GM23338 (cell line): Measurements from ENCODE around the gene SEMA4D.

Experiments used
- CREB1 ChIP-seq: fragments of 250-450 bp; sonication (Bioruptor Pico); IDR thresholded peaks from 2 replicates; pipeline ENCODE4 v1.5.0; 2020; ENCODE audit warnings: low read depth, mild to moderate bottlenecking, moderate library complexity
- CTCF ChIP-seq, 2 experiments: fragments of 200-600 bp in 1 of 2; sonication (generic) in 1 of 2; conservative IDR thresholded peaks; 2 replicates each; pipeline versions ENCODE4 v1.5.1 to v1.6.1; 2016 to 2017; ENCODE audit warnings: antibody characterized with exemption in 2 of 2, low read depth in 2 of 2, mild to moderate bottlenecking in 2 of 2, moderate library complexity in 1 of 2
- EZH2 ChIP-seq: fragments of 200-600 bp; sonication (generic); IDR thresholded peaks from one replicate; pipeline ENCODE4 v1.8.0; 2017; ENCODE audit warnings: antibody characterized with exemption, mild to moderate bottlenecking, low read depth; ENCODE audit not compliant: unreplicated experiment
- EZH2phosphoT487 ChIP-seq: fragments of 200-600 bp; sonication (generic); IDR thresholded peaks from one replicate; pipeline ENCODE4 v1.8.1; 2018; ENCODE audit warnings: antibody characterized with exemption; ENCODE audit not compliant: unreplicated experiment
- JUNB ChIP-seq: IDR thresholded peaks from one replicate; pipeline ENCODE4 v1.6.1; 2016; ENCODE audit warnings: antibody characterized with exemption; ENCODE audit not compliant: unreplicated experiment
- POLR2AphosphoS5 ChIP-seq: IDR thresholded peaks from 2 replicates; pipeline ENCODE4 v1.6.1; 2016; ENCODE audit warnings: antibody characterized with exemption, low read depth
- REST ChIP-seq: IDR thresholded peaks from one replicate; pipeline ENCODE4 v1.6.1; 2018; ENCODE audit warnings: antibody characterized with exemption; ENCODE audit not compliant: unreplicated experiment

GRCh38 chr9:89515416-89515815 is 17.5 kb upstream of the SEMA4D start:
- TF ChIP-seq CTCF (conservative IDR thresholded peaks at IDR 0.05; ENCODE audit: low read depth in 2 of 2) = no peak
- TF ChIP-seq REST = no peak
- no peak for TF ChIP-seq POLR2AphosphoS5
- no peak for TF ChIP-seq EZH2
- TF ChIP-seq JUNB = no peak
- no peak for TF ChIP-seq EZH2phosphoT487
- no peak for TF ChIP-seq CREB1
